SK-N-SH (cell line): Measurements from ENCODE around the gene HOMER3. TPM values are rescaled to one million over a fixed set of nuclear protein-coding genes. Genes with fewer than 3 reads are reported as not detected.

Experiments used
- CTCF ChIA-PET: fragments of 300-600, 350-600 bp; formaldehyde crosslinking; extraction: SDS; loops from one replicate; lab custom pipeline; 2021; lab: Yijun Ruan, JAX
- POLR2A ChIA-PET: fragments of 350-600 bp; sonication (Branson Sonifier 250); formaldehyde crosslinking; extraction: SDS; loops from one replicate; lab custom pipeline; 2020; ENCODE audit warnings: antibody characterized with exemption, inconsistent platforms; lab: Yijun Ruan, JAX
- DNase-seq: peaks from one replicate; pipeline ENCODE4 v3.0.0; 2012
- H2AFZ ChIP-seq: fragments of 200-600 bp; sonication (generic); 2 replicates; pipeline ENCODE4 v1.8.1; 2016; ENCODE audit warnings: antibody characterized with exemption, mild to moderate bottlenecking, low read depth
- H3F3A ChIP-seq: fragments of 200-600 bp; sonication (generic); replicated peaks from 2 replicates; pipeline ENCODE3; 2016; ENCODE audit warnings: antibody characterized with exemption, mild to moderate bottlenecking; ENCODE audit not compliant: insufficient read depth
- H3K27ac ChIP-seq, 2 experiments: fragments of 200-500 bp in 1 of 2; fragments of 200-600 bp in 1 of 2; sonication (Bioruptor generic) in 1 of 2; sonication (generic), shearing (Covaris generic) in 1 of 2; 2 replicates each; pipeline versions ENCODE4 v1.5.1 to v1.6.1; 2014 to 2016; ENCODE audit warnings: low read depth in 2 of 2, inconsistent platforms in 1 of 2, low read length in 1 of 2, mild to moderate bottlenecking in 1 of 2, mixed read lengths in 1 of 2
- H3K27me3 ChIP-seq: fragments of 200-600 bp; sonication (generic), shearing (Covaris generic); 2 replicates; pipeline ENCODE4 v1.6.1; 2016; ENCODE audit warnings: mixed run types; ENCODE audit not compliant: insufficient read depth
- H3K36me3 ChIP-seq, 2 experiments: fragments of 200-500 bp in 1 of 2; fragments of 200-600 bp in 1 of 2; sonication (Bioruptor generic) in 1 of 2; sonication (generic) in 1 of 2; replicated peaks in 1 of 2; 2 replicates each; pipeline versions ENCODE3 to v1.5.1; 2014 to 2016; ENCODE audit warnings: low read length in 1 of 2, mild to moderate bottlenecking in 1 of 2; ENCODE audit not compliant: insufficient read depth in 2 of 2, control insufficient read depth in 1 of 2
- H3K4me1 ChIP-seq, 2 experiments: fragments of 200-500 bp in 1 of 2; fragments of 200-600 bp in 1 of 2; sonication (Bioruptor generic) in 1 of 2; sonication (generic), shearing (Covaris generic) in 1 of 2; 2 replicates each; pipeline versions ENCODE4 v1.5.1 to v1.6.1; 2014 to 2016; ENCODE audit warnings: low read depth in 1 of 2, low read length in 1 of 2, mixed run types in 1 of 2; ENCODE audit not compliant: insufficient read depth in 2 of 2, control insufficient read depth in 1 of 2
- H3K4me2 ChIP-seq: fragments of 200-600 bp; sonication (generic), shearing (Covaris generic); 2 replicates; pipeline ENCODE4 v1.6.1; 2017; ENCODE audit warnings: mixed run types
- H3K4me3 ChIP-seq, 2 experiments: fragments of 200-500 bp in 1 of 2; fragments of 200-600 bp in 1 of 2; sonication (Bioruptor generic) in 1 of 2; sonication (generic), shearing (Covaris generic) in 1 of 2; 2 replicates each; pipeline versions ENCODE4 v1.5.1 to v1.8.1; 2014 to 2016; ENCODE audit warnings: low read depth in 2 of 2, inconsistent platforms in 1 of 2, low read length in 1 of 2, mild to moderate bottlenecking in 1 of 2, mixed read lengths in 1 of 2, moderate library complexity in 1 of 2
- H3K79me2 ChIP-seq: fragments of 200-600 bp; sonication (generic); 2 replicates; pipeline ENCODE4 v1.8.1; 2017; ENCODE audit warnings: mild to moderate bottlenecking; ENCODE audit not compliant: insufficient read depth
- H3K9ac ChIP-seq: fragments of 200-600 bp; sonication (generic); 2 replicates; pipeline ENCODE4 v1.6.1; 2017; ENCODE audit warnings: mixed run types
- H3K9me2 ChIP-seq: fragments of 200-600 bp; sonication (generic); 2 replicates; pipeline ENCODE4 v1.6.1; 2017; ENCODE audit warnings: mixed run types
- H3K9me3 ChIP-seq: fragments of 200-600 bp; sonication (generic); 2 replicates; pipeline ENCODE4 v1.6.1; 2017; ENCODE audit warnings: mixed run types, mild to moderate bottlenecking, moderate library complexity
- H4K20me1 ChIP-seq: fragments of 200-600 bp; sonication (generic); 2 replicates; pipeline ENCODE4 v1.6.1; 2017; ENCODE audit warnings: mild to moderate bottlenecking, mixed run types; ENCODE audit not compliant: insufficient read depth
- CHD2 ChIP-seq: fragments of 150-350 bp; IDR thresholded peaks from 2 replicates; pipeline ENCODE4 v1.6.1; 2018; ENCODE audit warnings: low read length; ENCODE audit not compliant: partially characterized antibody
- ELF1 ChIP-seq: IDR thresholded peaks from 2 replicates; pipeline ENCODE4 v1.4.0; 2012
- FOXJ3 ChIP-seq: sonication (generic); formaldehyde crosslinking; IDR thresholded peaks from 2 replicates; pipeline ENCODE4 v1.5.1; 2020; ENCODE audit warnings: mild to moderate bottlenecking, missing genetic modification reagents
- FOXM1 ChIP-seq: IDR thresholded peaks from 2 replicates; pipeline ENCODE4 v1.4.0; 2012; ENCODE audit warnings: low read depth, mild to moderate bottlenecking
- GABPA ChIP-seq: IDR thresholded peaks from 2 replicates; pipeline ENCODE4 v1.4.0; 2012; ENCODE audit warnings: low read depth, mild to moderate bottlenecking
- GATA2 ChIP-seq: sonication (generic); formaldehyde crosslinking; IDR thresholded peaks from 2 replicates; pipeline ENCODE4 v1.5.0; 2020; ENCODE audit warnings: mild to moderate bottlenecking, missing genetic modification reagents
- JUND ChIP-seq: IDR thresholded peaks from 2 replicates; pipeline ENCODE4 v1.4.0; 2012
- MEF2A ChIP-seq: IDR thresholded peaks from 2 replicates; pipeline ENCODE4 v1.4.0; 2012; ENCODE audit warnings: low read depth, borderline replicate concordance
- MXI1 ChIP-seq: IDR thresholded peaks from 2 replicates; pipeline ENCODE4 v1.6.1; 2012; ENCODE audit warnings: mild to moderate bottlenecking, low read depth, low read length, improper control_type of control experiment
- POLR2AphosphoS5 ChIP-seq: IDR thresholded peaks from 2 replicates; pipeline ENCODE4 v1.6.1; 2012; ENCODE audit warnings: low read depth, low read length
- RCOR1 ChIP-seq: fragments of 150-350 bp; IDR thresholded peaks from 2 replicates; pipeline ENCODE4 v1.6.1; 2017; ENCODE audit warnings: antibody characterized with exemption, low read length
- RFX5 ChIP-seq: IDR thresholded peaks from 2 replicates; pipeline ENCODE4 v1.6.1; 2012; ENCODE audit warnings: mild to moderate bottlenecking, improper control_type of control experiment, low read length
- SIN3A ChIP-seq: IDR thresholded peaks from 2 replicates; pipeline ENCODE4 v1.6.1; 2012; ENCODE audit warnings: low read depth, mild to moderate bottlenecking, low read length, moderate library complexity, borderline replicate concordance
- SMC3 ChIP-seq: IDR thresholded peaks from 2 replicates; pipeline ENCODE4 v1.6.1; 2012; ENCODE audit warnings: low read depth, low read length, improper control_type of control experiment
- TCF12 ChIP-seq: IDR thresholded peaks from 2 replicates; pipeline ENCODE4 v1.4.0; 2012
- TEAD4 ChIP-seq: IDR thresholded peaks from 2 replicates; pipeline ENCODE4 v1.4.0; 2012; ENCODE audit warnings: mild to moderate bottlenecking, borderline replicate concordance; ENCODE audit not compliant: insufficient read depth
- YY1 ChIP-seq: IDR thresholded peaks from 2 replicates; pipeline ENCODE4 v1.4.0; 2012; ENCODE audit warnings: low read depth, mild to moderate bottlenecking
- WGBS: methylation state at CpG from one replicate; pipeline ENCODE4 v1.1.6; 2017; ENCODE audit warnings: low lambda C conversion rate; 5-methylcytosine and 5-hydroxymethylcytosine counted together
- polyA plus RNA-seq, 3 experiments: library from polyadenylated mRNA; depleted of rRNA; stranded (reverse); fragments of >200 nt; gene quantifications; 2 replicates each; pipeline ENCODE4 v1.2.3, GENCODE V29; 2012
- TF ChIP-seq, protein P1 (sequence below): IDR thresholded peaks from 2 replicates; pipeline ENCODE4 v1.6.1; 2012; ENCODE audit warnings: mild to moderate bottlenecking, low read depth, low read length, moderate library complexity
- TF ChIP-seq, protein P2 (sequence below): IDR thresholded peaks from 2 replicates; pipeline ENCODE4 v1.4.0; 2012; ENCODE audit warnings: low read depth, borderline replicate concordance
- TF ChIP-seq, protein P3 (sequence below): IDR thresholded peaks from 2 replicates; pipeline ENCODE4 v1.4.0; 2012; ENCODE audit warnings: low read depth, borderline replicate concordance
- TF ChIP-seq, protein P4 (sequence below): fragments of 150-350 bp; IDR thresholded peaks from 2 replicates; pipeline ENCODE4 v1.6.1; 2017; ENCODE audit warnings: antibody characterized with exemption, low read length, low read depth, borderline replicate concordance
- TF ChIP-seq, protein P5 (sequence below): fragments of 150-350 bp; IDR thresholded peaks from 2 replicates; pipeline ENCODE4 v1.6.1; 2016; ENCODE audit warnings: mild to moderate bottlenecking, low read depth, low read length
- TF ChIP-seq, protein P6 (sequence below): IDR thresholded peaks from 2 replicates; pipeline ENCODE4; 2012

The HOMER3 gene
- polyA plus RNA-seq, 1 of the 3 experiments (the other 2 are of a cell fraction): 83.0 TPM

DNA sequence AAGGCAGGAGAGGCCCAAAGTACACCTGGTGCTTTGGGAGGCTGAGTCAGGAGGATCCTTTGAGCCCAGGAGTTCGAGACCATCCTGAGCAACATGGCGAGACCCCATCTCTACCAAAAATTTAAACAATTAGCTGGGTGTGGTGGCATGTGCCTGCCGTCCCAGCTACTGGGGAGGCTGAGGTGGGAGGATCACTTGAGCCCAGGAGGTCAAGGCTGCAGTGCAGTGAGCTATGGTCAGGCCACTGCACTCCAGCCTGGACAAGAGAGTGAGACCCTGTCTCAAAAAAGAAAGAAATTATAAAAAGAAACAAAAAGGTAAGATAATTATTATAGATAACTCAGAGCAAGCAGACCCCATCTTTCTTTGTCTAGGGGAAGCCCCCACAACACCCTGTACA is 1.9 kb downstream of the HOMER3 start (continued):
- TF ChIP-seq, protein P1, sequence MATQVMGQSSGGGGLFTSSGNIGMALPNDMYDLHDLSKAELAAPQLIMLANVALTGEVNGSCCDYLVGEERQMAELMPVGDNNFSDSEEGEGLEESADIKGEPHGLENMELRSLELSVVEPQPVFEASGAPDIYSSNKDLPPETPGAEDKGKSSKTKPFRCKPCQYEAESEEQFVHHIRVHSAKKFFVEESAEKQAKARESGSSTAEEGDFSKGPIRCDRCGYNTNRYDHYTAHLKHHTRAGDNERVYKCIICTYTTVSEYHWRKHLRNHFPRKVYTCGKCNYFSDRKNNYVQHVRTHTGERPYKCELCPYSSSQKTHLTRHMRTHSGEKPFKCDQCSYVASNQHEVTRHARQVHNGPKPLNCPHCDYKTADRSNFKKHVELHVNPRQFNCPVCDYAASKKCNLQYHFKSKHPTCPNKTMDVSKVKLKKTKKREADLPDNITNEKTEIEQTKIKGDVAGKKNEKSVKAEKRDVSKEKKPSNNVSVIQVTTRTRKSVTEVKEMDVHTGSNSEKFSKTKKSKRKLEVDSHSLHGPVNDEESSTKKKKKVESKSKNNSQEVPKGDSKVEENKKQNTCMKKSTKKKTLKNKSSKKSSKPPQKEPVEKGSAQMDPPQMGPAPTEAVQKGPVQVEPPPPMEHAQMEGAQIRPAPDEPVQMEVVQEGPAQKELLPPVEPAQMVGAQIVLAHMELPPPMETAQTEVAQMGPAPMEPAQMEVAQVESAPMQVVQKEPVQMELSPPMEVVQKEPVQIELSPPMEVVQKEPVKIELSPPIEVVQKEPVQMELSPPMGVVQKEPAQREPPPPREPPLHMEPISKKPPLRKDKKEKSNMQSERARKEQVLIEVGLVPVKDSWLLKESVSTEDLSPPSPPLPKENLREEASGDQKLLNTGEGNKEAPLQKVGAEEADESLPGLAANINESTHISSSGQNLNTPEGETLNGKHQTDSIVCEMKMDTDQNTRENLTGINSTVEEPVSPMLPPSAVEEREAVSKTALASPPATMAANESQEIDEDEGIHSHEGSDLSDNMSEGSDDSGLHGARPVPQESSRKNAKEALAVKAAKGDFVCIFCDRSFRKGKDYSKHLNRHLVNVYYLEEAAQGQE: no peak
- no peak for TF ChIP-seq FOXJ3 (CRISPR knock-in tag)
- TF ChIP-seq FOXM1: no peak
- no peak for TF ChIP-seq JUND
- no peak for TF ChIP-seq YY1
- TF ChIP-seq, protein P2, sequence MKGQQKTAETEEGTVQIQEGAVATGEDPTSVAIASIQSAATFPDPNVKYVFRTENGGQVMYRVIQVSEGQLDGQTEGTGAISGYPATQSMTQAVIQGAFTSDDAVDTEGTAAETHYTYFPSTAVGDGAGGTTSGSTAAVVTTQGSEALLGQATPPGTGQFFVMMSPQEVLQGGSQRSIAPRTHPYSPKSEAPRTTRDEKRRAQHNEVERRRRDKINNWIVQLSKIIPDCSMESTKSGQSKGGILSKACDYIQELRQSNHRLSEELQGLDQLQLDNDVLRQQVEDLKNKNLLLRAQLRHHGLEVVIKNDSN: no peak
- no peak for TF ChIP-seq ELF1
- TF ChIP-seq, protein P3, sequence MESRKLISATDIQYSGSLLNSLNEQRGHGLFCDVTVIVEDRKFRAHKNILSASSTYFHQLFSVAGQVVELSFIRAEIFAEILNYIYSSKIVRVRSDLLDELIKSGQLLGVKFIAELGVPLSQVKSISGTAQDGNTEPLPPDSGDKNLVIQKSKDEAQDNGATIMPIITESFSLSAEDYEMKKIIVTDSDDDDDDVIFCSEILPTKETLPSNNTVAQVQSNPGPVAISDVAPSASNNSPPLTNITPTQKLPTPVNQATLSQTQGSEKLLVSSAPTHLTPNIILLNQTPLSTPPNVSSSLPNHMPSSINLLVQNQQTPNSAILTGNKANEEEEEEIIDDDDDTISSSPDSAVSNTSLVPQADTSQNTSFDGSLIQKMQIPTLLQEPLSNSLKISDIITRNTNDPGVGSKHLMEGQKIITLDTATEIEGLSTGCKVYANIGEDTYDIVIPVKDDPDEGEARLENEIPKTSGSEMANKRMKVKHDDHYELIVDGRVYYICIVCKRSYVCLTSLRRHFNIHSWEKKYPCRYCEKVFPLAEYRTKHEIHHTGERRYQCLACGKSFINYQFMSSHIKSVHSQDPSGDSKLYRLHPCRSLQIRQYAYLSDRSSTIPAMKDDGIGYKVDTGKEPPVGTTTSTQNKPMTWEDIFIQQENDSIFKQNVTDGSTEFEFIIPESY: no peak

DNA sequence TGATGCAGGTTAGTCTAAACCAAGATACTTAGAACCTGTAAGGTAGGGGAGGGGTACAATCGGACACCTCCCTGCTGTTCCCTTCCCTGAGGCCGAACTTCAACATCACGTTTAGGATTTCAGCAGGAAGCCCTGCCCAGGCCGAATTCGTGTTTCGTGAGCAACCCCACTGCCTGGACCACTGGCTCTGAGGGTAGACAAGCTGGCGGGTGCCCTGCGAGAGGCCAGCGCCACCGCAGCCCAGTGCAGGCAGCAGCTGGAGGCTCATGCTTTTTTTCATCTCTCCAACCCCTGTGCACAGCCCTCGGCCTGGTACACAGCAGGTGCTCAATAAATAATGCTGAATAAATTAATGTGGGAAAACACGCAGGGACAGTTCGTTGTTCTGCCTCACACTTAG is 7.7 kb downstream of the HOMER3 start:
- ChIA-PET CTCF (interaction anchor here (1.0 to 2.6 kb wide), 4 partner anchors 9 to 54 kb away, joined by 3 to 9 read pairs (median 5); partner anchors contain the start of genes CERS1, COPE and DDX49), POLR2A (no interaction called here)
- Histone ChIP-seq H3K9me3 (no peaks in the 10 kb centered on the region), H3K4me1 (peaks cover 0 to 9% of the 10 kb centered on the region in 2 experiments; a peak in 1 of 4 replicates), H3K27ac (no peak overlapping the region), H3K4me2 (no peak overlapping the region), H3K9ac (no peak overlapping the region), H2AFZ (no peak overlapping the region), H3K9me2 (no peaks in the 10 kb centered on the region), H3K36me3 (peaks cover 16 to 53% of the 10 kb centered on the region in 2 experiments), H3K27me3 (no peaks in the 10 kb centered on the region), H3K79me2 (peaks cover 21% of the 10 kb centered on the region), H4K20me1 (peaks cover 12% of the 10 kb centered on the region; the same call in 1 of the 2 replicates), H3K4me3 (no peak overlapping the region), H3F3A (peaks cover 11% of the 10 kb centered on the region)
- WGBS: 98% methylated on average over 12 of the region's 13 CpGs
- no peak for TF ChIP-seq SIN3A
- no peak for TF ChIP-seq RFX5
- no peak for TF ChIP-seq RCOR1
- TF ChIP-seq, protein P4, sequence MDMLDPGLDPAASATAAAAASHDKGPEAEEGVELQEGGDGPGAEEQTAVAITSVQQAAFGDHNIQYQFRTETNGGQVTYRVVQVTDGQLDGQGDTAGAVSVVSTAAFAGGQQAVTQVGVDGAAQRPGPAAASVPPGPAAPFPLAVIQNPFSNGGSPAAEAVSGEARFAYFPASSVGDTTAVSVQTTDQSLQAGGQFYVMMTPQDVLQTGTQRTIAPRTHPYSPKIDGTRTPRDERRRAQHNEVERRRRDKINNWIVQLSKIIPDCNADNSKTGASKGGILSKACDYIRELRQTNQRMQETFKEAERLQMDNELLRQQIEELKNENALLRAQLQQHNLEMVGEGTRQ: no peak
- TF ChIP-seq ELF1: no peak
- TF ChIP-seq CHD2: no peak
- no peak for TF ChIP-seq TCF12
- TF ChIP-seq SMC3: no peak
- TF ChIP-seq GABPA: no peak
- TF ChIP-seq MXI1: no peak
- no peak for TF ChIP-seq TEAD4
- TF ChIP-seq FOXJ3 (CRISPR knock-in tag): no peak
- TF ChIP-seq GATA2 (CRISPR knock-in tag): no peak
- no peak for TF ChIP-seq MEF2A
- TF ChIP-seq, protein P5, sequence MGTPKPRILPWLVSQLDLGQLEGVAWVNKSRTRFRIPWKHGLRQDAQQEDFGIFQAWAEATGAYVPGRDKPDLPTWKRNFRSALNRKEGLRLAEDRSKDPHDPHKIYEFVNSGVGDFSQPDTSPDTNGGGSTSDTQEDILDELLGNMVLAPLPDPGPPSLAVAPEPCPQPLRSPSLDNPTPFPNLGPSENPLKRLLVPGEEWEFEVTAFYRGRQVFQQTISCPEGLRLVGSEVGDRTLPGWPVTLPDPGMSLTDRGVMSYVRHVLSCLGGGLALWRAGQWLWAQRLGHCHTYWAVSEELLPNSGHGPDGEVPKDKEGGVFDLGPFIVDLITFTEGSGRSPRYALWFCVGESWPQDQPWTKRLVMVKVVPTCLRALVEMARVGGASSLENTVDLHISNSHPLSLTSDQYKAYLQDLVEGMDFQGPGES: no peak
- TF ChIP-seq POLR2AphosphoS5: no peak
- TF ChIP-seq, protein P6, sequence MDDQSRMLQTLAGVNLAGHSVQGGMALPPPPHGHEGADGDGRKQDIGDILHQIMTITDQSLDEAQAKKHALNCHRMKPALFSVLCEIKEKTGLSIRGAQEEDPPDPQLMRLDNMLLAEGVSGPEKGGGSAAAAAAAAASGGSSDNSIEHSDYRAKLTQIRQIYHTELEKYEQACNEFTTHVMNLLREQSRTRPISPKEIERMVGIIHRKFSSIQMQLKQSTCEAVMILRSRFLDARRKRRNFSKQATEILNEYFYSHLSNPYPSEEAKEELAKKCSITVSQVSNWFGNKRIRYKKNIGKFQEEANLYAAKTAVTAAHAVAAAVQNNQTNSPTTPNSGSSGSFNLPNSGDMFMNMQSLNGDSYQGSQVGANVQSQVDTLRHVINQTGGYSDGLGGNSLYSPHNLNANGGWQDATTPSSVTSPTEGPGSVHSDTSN: no peak
- DNase-seq: no peak
